DMS 273 treated with DMSO at 0.1 percent for 48 hours (cell line): ENCODE measurements around the gene AMPD3.
"Not testable (repeated sequence)": the region's sequence is repeated elsewhere in the genome, so short reads cannot be mapped to it uniquely, and the experiment has no call there.

Experiments used
- DNase-seq: peaks from one replicate; lab custom pipeline; 2025; lab: John Stamatoyannopoulos, UW

AMPD3 gene

DNA sequence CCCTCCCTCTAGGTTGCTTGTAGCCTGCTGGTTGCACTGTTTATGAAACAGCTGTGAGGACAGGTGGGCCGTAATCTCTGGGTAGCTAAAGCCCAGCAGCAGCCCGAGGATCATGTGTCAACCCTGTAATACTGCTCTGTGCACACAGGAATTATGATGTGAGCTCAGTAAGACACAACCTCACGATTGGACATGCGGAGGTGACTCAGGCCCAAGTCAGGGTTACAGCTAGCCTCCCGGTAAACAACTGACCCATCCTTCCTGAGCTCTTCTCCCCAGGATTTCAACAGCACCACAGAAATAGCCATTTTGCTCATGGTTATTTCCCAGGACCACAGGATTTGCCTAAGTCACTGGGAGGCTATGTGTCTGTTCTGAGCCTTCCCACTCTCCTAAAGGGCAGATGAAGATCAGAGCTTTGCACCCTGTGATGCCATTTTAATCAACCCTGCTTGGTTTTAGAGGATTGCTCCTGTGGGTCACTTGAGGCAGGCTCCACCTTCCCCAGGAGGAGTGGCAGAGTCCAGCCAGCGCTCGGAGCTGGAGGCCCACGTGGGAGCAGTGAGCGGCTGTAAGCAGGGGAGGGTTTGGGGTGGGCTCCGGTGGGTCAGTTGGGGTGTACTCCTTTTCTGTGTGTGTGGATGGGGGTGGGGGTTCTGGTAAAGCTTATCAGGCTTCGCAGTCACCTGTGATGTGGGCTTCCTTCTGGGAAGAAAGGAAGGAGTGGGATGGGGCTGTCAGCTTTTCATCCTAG is at the start of gene AMPD3:
TSS of gene AMPD3 (plus strand) at position 387 of the 754 bp plus-strand sequence. CDS start 6,256 bp downstream, outside the sequence.
- peak; percentile 78 for DNase-seq

DNA sequence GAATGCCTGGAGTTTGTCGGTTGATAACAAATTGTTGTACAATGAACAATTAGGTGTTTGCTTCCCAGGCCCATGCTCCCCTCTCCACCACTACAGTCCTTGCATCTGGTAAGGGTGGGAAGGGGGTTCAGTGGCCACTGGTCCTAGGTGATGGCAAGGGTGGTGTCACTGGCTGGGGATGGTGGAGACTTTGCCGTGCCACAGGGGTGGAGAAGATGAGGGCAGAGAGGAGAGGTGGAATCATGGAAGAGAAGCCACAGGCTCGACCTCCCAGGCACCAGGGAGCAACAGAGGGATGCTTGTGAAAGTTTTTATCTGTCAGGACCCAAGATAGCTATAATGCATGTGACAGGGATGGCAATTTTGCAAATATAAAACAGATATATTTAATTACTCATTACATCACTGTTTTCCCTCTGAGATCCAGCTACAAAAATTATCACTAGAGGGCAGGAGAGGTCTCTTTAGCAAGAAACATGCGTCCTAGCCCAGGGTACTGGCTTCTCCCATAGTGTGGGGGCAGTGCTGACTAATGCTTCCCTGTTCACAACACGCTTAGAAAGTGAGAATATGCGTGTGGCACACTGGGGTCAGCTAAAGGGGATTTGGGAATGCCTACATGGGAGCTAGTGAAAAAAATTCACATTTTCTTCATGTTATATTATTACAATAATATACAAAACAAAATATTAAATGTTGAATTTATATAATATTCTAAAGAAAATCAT is 49.0 kb upstream of the AMPD3 start:
- peak; percentile 65 for DNase-seq

DNA sequence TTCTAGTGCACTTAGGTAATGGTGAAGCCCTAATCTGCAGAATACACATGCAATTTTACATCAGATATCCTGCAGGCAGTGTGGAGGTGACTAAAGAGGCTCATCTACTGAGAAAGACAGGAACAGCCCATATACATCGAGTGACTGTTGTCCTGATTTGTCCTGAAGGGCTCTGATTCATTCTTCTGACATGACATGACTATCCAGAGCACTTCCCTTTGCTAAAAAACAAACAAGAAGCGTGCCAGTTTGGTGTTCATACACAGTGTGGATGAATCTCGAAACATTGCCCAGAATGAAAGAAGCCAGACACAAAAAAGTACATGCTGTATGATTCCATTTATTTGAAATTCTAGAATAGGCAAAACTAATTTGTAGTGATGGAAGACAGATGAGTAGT is 48.0 kb upstream of the AMPD3 start:
- no peak for DNase-seq

DNA sequence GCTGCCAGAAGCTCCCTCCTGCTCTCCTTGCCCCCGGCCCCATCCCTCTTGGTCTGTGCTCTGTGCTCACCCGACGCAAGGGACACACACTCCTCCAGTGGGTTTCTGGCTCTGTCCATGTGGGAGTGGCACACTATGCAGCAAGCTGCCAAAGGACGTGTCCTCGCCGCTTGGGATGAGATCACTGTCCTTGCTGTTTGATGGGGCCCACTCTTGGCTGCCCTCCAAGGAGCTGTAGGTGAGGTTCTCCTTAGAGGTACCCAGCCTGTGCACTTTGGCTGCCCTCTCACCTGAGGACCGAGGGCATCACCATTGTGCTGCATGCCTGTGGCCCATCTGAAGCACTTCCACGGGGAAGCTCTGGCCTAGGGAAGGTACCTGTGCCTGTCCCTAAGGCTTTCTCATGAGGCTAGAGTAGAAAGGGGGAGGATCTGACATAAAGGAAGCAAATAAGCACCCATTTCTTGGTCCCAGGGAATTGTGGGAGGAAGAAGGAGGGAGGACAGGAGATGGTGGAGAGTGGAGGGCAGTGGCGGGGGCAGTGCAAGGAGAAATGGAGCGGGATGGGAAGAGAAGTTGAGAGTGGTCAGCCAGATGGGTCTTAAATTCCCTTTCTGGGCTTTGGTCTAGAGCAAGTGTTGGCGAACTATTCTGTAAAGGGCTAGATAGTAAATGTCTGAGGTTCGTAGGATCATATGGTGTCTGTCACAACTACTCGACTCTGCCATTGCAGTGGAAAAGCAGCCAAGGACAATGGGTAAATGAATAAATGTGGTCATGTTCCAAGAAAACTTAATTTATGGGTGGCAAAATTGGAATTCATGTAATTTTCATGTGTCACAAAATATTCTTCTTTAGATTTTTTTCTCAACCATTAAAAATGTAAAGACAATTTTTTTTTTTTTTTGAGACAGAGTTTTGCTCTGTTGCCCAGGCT is 47.0 kb upstream of the AMPD3 start:
- DNase-seq: no peak

DNA sequence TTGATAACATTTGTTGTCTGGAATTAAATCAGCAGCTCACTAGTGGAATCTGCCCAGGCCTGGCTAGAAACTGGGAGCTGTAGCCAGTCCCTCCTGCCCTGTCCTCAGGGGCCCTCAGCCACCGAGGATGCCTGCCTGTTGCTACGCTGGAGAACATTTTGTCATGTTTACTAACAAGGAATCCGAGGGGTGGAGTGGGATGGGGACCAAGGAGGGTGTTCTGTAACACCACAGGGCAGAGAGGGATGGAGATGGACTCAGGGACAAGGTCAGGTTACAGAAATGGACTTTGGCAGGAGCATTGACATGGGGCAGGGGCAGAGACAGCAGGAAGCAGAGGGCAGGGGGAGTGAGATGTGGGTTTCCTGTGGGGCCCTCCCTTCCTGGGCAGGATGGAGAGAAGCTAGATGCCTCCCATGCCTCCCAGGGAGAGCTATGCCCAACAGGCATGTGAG is 45.8 kb upstream of the AMPD3 start:
- no peak for DNase-seq

DNA sequence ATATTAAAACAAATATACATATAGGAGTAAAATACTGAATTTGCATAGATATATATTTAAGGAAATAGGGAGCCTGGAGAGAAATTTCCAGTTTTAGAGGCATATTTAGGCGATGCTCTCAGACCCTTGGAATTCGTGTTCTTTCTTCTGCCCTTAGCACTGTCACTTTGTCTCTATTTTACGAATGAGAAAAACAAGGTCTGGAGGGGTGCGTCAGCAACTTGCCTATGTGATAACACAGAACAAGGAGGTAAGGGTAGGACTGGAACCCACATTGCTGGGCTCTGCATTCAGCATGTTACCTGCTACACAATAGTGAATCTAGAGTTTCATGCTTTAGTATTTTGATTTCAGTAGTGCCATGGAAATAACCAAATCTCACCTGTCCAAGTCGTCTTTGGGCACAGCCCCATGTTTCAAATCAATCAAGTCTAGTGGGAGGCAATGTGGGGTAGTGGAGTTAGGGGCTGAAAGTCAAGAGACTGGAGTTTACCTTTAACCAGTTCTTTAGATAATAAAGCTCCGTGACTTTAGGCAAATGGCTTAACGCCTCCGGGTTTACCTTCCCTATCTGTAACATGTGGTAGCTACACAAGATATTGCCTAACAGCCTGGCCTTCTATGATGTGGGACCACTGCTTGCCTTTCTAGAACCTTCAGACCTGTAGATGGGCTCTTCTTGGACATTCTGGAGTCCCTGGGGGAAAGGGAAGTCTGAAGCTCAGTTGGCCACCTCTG is 44.8 kb upstream of the AMPD3 start:
- DNase-seq: no peak

DNA sequence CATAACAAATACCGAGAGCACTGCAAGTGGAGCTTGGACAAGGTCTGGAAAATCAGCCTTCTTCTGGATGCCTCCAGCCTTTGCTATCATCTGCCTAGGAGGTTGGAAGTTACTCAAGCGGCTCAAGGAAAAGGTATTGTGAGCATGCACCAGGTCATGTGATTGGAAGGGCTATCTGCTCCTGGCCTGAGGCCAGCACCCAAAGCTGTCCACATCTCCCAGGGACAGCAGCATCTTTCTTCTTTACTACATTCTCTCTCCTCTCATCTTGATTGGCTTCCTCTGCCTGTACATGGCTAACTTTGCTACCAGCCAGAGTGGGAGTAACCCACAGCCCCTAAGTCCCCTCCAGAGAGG is 44.2 kb upstream of the AMPD3 start:
- DNase-seq: no peak

DNA sequence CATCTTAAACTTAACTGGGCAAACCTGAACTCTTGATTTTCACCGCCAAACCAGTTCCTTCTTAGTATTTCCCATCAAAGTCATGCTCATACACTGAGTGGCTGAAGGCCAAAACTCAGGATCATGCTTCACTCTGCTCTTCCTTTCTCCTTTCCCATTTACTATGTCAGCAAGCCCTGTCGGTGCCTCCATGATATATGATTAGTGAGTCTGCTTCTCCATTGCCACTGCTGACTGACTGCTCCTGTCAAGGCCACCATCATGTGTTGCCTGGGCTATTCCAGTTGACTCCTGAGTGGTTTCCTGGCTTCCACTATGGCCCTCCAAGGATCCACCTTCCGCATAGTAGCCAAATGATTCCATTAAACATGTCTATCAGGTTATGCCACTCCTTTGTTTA is 42.8 kb upstream of the AMPD3 start:
- DNase-seq: no peak

DNA sequence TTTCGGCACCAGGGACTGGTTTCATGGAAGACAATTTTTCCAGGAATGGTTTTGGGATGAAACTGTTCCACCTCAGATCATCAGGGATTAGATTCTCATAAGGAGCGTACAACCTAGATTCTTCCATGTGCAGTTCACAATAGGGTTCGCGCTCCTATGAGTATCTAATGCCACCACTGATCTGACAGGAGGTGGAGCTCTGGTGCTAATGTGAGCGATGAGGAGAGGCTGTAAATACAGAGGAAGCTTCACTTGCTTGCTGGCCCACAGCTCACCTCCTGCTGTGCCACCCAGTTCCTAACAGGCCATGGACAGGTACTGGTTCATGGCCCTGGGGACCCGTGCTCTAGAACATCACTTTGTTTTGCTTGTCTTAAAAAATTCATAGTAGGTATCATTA is 41.8 kb upstream of the AMPD3 start:
- no peak for DNase-seq

DNA sequence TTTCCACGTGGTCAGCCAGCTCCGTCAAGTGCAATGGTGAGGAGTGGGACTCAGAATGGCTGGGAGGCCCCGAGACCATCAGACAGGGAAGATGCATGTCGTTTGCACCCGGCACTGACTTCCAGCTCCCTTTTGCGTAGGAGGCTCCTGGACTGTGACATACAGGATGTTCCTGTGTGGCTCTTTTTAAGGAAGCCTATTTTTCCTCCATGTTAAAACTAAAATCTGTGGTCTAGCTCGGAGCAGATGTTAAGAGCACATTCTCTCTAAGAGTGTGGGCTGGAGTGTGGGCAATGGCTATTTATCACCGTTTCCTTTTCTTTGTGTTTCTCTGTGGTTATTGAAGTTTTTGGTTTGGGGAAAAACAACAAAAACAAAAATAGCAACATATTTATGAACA is 40.9 kb upstream of the AMPD3 start:
- DNase-seq: no peak

DNA sequence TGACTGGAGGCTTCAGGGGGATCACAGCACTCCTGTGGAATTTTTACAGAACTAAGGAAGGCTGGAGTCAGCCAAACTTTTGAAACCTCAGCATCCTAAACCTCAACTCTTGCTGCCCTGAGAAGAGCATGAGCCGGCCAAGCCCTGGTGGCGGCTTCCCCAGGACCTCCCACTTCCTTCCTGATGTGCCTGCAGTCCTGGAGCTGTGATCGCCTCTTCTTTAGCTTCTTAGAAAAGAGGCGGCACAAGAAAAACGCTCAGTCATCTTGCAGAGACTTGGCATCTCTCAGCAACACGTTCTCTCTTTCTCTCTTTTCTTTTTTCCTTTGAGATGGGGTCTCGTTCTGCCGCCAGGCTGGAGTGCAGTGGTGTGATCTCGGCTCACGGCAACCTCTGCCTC is 40.4 kb upstream of the AMPD3 start:
- no peak for DNase-seq

DNA sequence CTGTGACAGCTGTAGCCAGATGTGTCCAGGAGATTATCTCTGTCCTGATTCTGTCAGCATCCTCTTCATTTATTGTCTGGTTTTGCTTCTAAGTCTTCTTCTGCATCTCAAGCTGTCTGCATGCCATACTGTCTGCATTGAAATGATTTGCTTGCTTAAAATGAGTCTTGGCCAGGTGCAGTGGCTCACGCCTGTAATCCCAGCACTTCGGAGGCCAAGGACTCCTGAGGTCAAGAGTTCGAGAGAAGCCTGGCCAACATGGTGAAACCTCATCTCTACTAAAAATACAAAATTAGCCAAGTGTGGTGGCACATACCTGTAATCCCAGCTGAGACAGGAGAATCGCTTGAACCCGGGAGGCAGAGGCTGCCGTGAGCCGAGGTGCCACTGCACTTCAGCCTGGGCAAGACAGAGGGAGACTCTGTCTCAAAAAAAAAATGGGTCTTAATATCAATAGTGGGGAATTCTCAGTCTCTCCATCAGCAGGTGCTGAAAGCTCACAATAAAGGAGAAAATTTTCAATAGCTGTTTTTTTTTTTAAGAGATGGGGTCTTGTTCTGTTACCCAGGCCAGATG is 39.2 kb upstream of the AMPD3 start:
- no peak for DNase-seq

DNA sequence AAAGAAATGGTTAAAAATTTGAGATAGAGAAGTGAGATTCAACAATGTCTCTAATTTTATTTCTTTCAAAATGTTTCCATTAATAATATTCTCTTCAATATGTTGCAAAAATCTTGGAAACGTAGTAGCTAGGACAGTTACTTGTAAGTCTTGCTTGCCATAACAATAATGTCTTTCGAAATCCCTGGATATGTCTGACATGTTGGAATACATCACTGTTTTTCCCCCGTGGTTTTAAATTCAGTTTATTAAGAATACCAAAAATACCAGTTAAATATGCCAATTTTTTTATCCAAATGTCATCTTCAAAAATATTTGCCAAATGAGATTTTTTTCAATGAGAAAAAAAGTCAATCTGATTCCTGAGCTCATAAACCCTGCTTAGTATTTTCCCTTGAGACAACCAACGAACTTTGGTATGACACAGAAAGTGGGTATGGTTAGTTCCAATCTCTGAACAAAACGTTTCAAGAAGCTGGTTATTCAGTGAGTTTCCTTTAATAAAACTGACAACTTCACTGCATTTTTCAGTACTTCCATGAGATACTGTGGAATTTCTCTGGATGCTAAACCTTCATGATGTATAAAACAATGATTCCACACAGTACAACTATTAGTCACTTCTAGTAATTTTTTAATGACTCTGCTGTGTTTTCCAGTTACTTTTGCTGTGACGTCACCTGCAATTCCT is 36.7 kb upstream of the AMPD3 start:
- DNase-seq: no peak

DNA sequence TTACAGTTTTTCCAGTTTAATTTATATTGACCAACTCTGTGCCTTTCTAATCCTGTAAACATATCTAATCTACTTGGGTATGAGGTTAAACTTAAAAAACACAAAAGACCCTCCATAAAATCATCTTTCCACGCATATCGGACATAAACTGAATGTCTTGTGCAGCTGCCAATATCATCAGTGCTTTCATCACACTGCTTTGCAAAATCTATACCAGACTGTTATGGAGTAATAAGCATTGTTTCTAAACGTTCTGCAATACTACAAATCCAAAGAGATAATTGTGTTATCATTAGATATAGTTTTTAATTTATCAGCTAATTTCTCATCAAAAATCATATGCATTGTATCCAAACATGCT is 36.1 kb upstream of the AMPD3 start:
- DNase-seq: no peak

DNA sequence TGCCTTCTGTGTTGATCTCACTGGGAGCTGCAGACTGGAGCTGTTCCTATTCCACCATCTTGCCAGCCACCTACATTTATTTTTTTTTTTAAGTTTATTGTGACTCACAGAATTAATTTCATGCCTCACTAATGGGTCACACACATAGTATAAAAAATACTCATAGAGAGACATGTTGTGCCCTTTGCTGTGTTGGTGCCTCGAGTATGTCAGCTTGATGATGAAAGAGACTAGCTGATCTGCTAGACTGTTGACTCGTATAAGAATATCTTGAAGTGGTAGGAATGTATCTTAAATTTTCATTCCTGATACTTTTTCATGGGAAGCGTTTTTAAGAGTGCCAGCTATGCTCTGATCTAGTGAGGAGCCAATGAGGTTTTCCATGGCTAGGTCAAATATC is 28.6 kb upstream of the AMPD3 start:
- DNase-seq: no peak

DNA sequence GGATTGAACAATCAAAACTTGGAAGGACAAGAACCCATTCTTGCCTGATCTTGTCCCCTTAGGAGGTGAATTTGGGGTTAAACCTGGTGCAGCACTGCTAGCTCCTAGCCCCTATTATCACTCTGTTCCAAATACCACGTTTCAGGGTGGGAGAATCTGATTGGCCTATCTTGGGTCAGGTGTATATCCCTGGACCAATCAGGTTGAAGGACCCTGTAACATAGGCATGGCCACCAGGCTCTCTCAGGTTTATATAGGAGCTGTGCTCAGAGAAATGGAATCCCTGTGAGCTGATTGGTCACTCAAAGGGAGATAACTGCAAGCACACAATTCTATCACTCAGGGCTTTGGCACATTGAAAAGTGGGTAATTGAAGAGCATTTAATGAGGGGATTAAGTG is 26.6 kb upstream of the AMPD3 start:
- DNase-seq: no peak

DNA sequence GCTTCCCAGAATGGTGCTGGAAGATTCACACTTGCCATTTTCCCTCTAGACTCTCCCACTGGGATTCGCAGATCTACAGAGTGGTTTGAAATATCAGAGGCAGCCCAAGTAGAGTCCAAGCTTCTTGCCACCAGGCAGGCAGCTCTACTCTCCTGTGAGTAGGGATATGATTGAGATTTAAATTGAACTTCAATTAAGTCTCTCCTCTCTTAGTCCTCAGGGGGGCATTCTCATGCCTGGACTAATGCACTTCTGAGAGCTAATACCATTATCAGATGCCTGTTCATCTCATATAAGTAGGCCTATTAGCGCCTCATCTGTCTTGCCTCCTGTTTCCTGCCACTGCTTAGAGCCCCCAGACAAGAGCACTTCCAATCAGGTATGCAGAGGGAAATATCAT is 25.5 kb upstream of the AMPD3 start:
- DNase-seq: no peak

DNA sequence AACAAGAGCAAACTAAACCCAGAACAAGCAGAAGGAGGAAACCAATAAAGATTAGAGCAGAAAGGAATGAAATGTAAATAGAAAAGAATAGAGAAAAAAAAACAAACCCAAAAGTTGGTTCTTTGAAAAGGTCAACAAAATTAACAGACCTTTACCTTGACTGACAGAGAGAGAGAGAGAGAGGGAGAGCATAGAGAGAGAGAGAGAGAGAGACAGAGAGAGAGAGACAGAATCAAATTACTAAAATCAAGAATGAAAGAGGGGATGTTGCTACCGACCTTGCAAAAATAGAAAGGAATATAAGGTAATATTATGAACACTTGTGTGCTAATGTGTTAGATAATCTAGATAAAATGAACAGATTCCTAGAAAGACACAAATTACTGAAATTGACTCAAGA is 22.6 kb upstream of the AMPD3 start:
- DNase-seq: no peak

DNA sequence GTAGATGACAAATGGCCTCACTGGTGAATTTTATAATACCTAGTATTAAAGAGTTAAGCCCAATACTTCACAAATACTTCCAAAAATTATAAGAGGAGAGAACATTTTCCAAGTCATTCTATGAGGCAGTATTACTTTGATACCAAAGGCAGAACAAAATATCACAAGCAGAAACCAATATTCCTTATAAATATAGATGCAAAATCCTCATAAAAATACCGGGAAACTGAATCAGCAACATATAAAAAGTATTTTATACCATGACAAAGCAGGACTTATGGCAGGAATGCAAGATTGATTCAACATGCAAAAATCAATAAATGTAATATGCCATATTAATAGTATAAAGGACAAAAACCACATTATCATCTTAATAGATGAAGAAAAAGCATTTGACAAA is 22.1 kb upstream of the AMPD3 start:
- no peak for DNase-seq

DNA sequence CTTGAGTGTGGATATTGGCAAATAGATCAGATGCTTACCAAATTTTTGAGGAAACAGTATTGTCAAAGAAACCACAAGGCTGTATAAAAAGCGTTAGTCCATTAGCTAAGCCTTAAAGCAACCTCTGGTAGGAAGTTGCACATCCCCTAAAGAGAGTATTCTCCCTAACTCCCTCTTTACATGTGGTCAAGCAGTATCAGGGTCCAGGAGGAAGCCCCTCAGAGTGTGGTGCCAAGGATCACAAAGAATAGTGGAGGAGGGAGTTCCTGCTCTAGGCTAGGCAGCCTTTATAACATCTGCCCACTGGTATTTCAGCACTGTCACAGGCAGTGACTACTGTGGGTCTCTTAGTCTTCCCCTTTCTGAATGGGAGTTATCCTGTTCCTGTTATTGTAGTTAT is 18.8 kb upstream of the AMPD3 start:
- DNase-seq: no peak

DNA sequence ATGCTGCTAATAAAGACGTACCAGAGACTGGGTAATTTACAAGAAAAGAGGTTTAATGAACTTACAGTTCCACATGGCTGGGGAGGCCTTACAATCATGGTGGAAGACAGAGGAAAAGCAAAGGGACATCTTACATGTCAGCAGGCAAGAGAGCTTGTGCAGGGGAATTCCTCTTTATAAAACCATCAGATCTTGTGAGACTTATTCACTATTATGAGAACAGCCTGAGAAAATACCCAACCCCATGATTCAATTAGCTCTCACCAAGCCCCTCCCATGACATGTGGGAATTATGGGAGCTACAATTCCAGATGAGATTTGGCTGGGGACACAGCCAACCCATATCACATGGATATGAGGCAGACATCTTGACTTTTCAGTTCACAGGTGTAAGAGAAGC is 18.4 kb upstream of the AMPD3 start:
- not testable (repeated sequence) for DNase-seq
